Right lobe of liver (tissue), 6 donors: ENCODE results near the gene SLC35G6. TPM values are rescaled to one million over a fixed set of nuclear protein-coding genes. Genes with fewer than 3 reads are reported as not detected.

Experiments used
- ATAC-seq, 4 donors: fragments of 200-7000 bp; cut with Tn5 transposase; one replicate each; pipeline ENCODE4 v1.9.1; 2020; ENCODE audit warnings: mild to moderate bottlenecking in 4 of 4, moderate library complexity in 4 of 4
- DNase-seq, 3 donors: peaks; one replicate each; pipeline ENCODE4 v3.0.0-alpha.2; 2020
- H3K27ac ChIP-seq, 3 donors: fragments of 200-600 bp; one replicate each; pipeline ENCODE4 v1.8.0; 2022
- H3K27me3 ChIP-seq, 2 donors: fragments of 200-600 bp; one replicate each; pipeline ENCODE4 v1.8.0; 2022
- H3K36me3 ChIP-seq, 4 donors: fragments of 200-600 bp; sonication (generic) in 1 of 4; one replicate each; pipeline versions ENCODE4 v1.5.1 to v1.8.0; 2017 to 2022; ENCODE audit warnings: control low read depth in 1 of 4
- H3K4me1 ChIP-seq, 4 donors: fragments of 200-600 bp; sonication (generic) in 1 of 4; one replicate each; pipeline versions ENCODE4 v1.5.1 to v1.8.0; 2017 to 2022; ENCODE audit warnings: control low read depth in 1 of 4
- H3K4me3 ChIP-seq, 3 donors: fragments of 200-600 bp; one replicate each; pipeline ENCODE4 v1.8.0; 2022
- H3K9me3 ChIP-seq, 4 donors: fragments of 200-600 bp; sonication (generic) in 1 of 4; one replicate each; pipeline versions ENCODE4 v1.5.1 to v1.8.0; 2017 to 2022; ENCODE audit warnings: control low read depth in 1 of 4
- CTCF ChIP-seq, 4 donors: fragments of 200-600 bp in 3 of 4; fragments of 450-650 bp in 1 of 4; IDR thresholded peaks; one replicate each; pipeline versions ENCODE4 v1.5.1 to v1.8.0; 2016 to 2022; ENCODE audit warnings: antibody characterized with exemption in 4 of 4, mild to moderate bottlenecking in 2 of 4
- POLR2A ChIP-seq: fragments of 450-650 bp; IDR thresholded peaks from one replicate; pipeline ENCODE4 v1.6.1; 2017; ENCODE audit warnings: antibody characterized with exemption, mild to moderate bottlenecking
- WGBS: methylation state at CpG from one replicate; pipeline ENCODE4 v1.1.6; 2018; ENCODE audit warnings: low coverage, low lambda C conversion rate; ENCODE audit not compliant: insufficient coverage; ENCODE audit errors: missing lambda C conversion rate; 5-methylcytosine and 5-hydroxymethylcytosine counted together
- intact Hi-C, 2 donors: fragments of 100-400 bp; cut with DNase I; formaldehyde crosslinking; loops; one replicate each; pipeline versions ENCODE4 v1.11.2 to v1.14.1; 2022
- total RNA-seq, 6 experiments: library from RNA; depleted of rRNA in 2 of 6; stranded (reverse); fragments of >200 nt in 2 of 6; fragmentation: NEBNext Ultra II Directional in 3 of 6; extraction: Animal tissue kit (Norgen Biotek cat#: 25700) in 3 of 6; gene quantifications; one replicate each; pipeline versions ENCODE4 v1.1.0 to v1.2.4, GENCODE V29; 2016 to 2023
- donor health status: DM: no; HTN: yes; CAD: no.
- donor health status: DM: no; HTN: no; CAD: no.
- donor health status: DM: no; HTN: no; CAD: no.
- donor health status: DM: no; HTN: yes; CAD: no.
- donor health status: DM: no; HTN: yes; CAD: no.

Gene SLC35G6
- total RNA-seq, 6 experiments from 2014 or later: not detected

- TF ChIP-seq POLR2A (no peak), CTCF (IDR thresholded peaks at IDR 0.05) (no peak)
- peaks cover 25 to 86% (median 62%) of the 10 kb centered on the region in 4 donors for H3K36me3 ChIP-seq
- ATAC-seq: no peak
- H3K27me3 ChIP-seq: no peaks in the 10 kb centered on the region
- H3K4me1 ChIP-seq: no peaks in the 10 kb centered on the region
- intact Hi-C loops: no loop called here
- H3K9me3 ChIP-seq: no peaks in the 10 kb centered on the region
- no peak for DNase-seq
- H3K4me3 ChIP-seq: no peak overlapping the region
- 93% methylated on average over 6 of the region's 11 CpGs for WGBS
- no peak overlapping the region for H3K27ac ChIP-seq
These were observed 17.9 kb downstream of the SLC35G6 start for GRCh38 chr17:7499161-7499560.

GRCh38 chr17:7501729-7502128 is 20.5 kb downstream of the SLC35G6 start:
- Histone ChIP-seq H3K4me3 (no peak overlapping the region), H3K27ac (no peak overlapping the region), H3K36me3 (peaks cover 21 to 99% (median 69%) of the 10 kb centered on the region in 4 donors), H3K27me3 (no peaks in the 10 kb centered on the region), H3K9me3 (no peaks in the 10 kb centered on the region), H3K4me1 (no peaks in the 10 kb centered on the region)
- DNase-seq (no peak), ATAC-seq (no peak)
- intact Hi-C loops: no loop called here
- WGBS: 82% methylated on average over 3 of the region's 14 CpGs
- no peak for TF ChIP-seq CTCF (IDR thresholded peaks at IDR 0.05)
- TF ChIP-seq POLR2A: no peak

GRCh38 chr17:7502171-7502847 is 21.1 kb downstream of the SLC35G6 start:
- ATAC-seq (no peak), DNase-seq (no peak)
- Histone ChIP-seq H3K9me3 (no peaks in the 10 kb centered on the region), H3K27ac (no peak overlapping the region), H3K4me1 (no peaks in the 10 kb centered on the region), H3K27me3 (no peaks in the 10 kb centered on the region), H3K36me3 (peaks cover 21 to 97% (median 69%) of the 10 kb centered on the region in 4 donors), H3K4me3 (no peak overlapping the region)
- intact Hi-C loops: no loop called here
- 84% methylated on average over 8 of the region's 20 CpGs for WGBS
- TF ChIP-seq POLR2A (no peak), CTCF (IDR thresholded peaks at IDR 0.05) (no peak)

- no peak overlapping the region for H3K4me3 ChIP-seq
- 84% methylated on average over 10 of the region's 14 CpGs for WGBS
- intact Hi-C loops: no loop called here
- peaks cover 21 to 97% (median 67%) of the 10 kb centered on the region in 4 donors for H3K36me3 ChIP-seq
- ATAC-seq (peak; percentile 25 to 53 (median 36)), DNase-seq (no peak)
- no peaks in the 10 kb centered on the region for H3K4me1 ChIP-seq
- H3K27ac ChIP-seq: no peak overlapping the region
- no peaks in the 10 kb centered on the region for H3K27me3 ChIP-seq
- TF ChIP-seq CTCF (IDR thresholded peaks at IDR 0.05) (peak in 3 of 4 donors; percentile 14 to 29 (median 25)), POLR2A (no peak)
- no peaks in the 10 kb centered on the region for H3K9me3 ChIP-seq
These were observed 21.7 kb downstream of the SLC35G6 start for GRCh38 chr17:7502987-7503386.
